Inflammatory macrophage (primary cell): ENCODE results near the gene PEAK1.

Experiments
- DNase-seq, 2 donors: peaks; one replicate each; pipeline ENCODE4 v3.0.0-alpha.2; 2020 to 2022

PEAK1 gene

GRCh38 chr15:77358545-77359240 lies 61.2 kb downstream of the PEAK1 start:
- no peak for DNase-seq

GRCh38 chr15:77356305-77356704 lies 63.6 kb downstream of the PEAK1 start:
- DNase-seq = no peak

- no peak for DNase-seq
Observed at GRCh38 chr15:77355321-77355720, 64.6 kb downstream of the PEAK1 start.

GRCh38 chr15:77354063-77354462 lies 65.8 kb downstream of the PEAK1 start:
- peak; percentile 7 to 34 for DNase-seq

- no peak for DNase-seq
Observed at GRCh38 chr15:77352887-77353286, 67.0 kb downstream of the PEAK1 start.

DNA sequence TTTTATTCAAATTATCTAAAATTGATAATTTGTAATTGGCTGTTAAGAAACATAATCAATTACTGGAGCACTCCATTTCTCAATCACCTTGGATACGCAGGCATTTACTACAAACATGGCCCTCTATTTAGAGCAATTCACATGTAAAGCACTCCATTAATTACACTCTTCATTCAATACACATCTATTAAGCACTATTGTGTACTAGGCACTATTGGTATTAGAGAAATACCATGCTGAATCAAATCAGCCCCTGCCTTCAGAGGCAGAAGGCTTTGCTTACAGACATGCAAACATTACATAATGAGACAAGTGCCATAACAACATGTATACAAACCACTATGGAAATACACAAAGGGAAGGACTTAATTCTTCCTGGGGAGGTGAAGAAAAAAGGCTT lies 69.1 kb downstream of the PEAK1 start:
- DNase-seq = no peak

DNA sequence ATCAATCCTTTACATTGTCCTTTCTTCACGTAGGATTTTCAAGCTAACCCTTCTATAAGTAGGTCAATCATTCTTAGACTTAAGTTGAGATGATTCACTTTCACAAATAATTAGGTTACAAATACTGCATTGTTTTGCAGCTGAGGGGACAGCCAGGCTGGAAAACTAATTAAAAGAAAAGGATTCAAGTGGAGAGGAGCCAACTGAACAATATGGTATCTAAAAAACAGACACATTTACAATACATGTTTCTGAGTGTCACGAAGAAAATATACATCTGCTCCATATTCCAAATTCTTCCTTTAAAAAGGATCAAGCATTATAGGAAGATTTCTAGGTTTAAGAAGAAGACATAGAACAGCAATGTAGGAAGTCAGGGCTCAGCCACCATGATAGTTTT lies 70.2 kb downstream of the PEAK1 start:
- DNase-seq = no peak

DNA sequence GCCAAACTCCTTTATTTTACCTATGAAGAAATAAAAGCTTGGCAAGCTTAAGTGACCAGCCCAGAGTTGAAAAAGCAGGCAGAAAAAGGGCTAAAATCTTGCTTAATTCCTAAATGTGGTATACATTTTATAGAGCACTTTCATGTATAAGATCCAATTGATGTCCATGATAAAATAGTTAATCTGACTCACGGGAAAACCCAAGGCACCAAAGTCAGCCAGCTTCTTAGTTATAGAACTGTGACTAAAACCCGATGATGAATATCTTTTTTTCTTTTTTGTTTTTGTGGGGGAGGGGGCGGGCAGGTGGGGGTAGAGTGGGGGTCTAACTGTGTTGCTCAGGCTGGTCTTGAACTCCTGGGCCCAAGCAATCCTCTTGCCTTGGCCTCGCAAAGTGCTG lies 71.4 kb downstream of the PEAK1 start:
- DNase-seq = no peak

- no peak for DNase-seq
Observed at GRCh38 chr15:77347197-77347596, 72.7 kb downstream of the PEAK1 start.

DNA sequence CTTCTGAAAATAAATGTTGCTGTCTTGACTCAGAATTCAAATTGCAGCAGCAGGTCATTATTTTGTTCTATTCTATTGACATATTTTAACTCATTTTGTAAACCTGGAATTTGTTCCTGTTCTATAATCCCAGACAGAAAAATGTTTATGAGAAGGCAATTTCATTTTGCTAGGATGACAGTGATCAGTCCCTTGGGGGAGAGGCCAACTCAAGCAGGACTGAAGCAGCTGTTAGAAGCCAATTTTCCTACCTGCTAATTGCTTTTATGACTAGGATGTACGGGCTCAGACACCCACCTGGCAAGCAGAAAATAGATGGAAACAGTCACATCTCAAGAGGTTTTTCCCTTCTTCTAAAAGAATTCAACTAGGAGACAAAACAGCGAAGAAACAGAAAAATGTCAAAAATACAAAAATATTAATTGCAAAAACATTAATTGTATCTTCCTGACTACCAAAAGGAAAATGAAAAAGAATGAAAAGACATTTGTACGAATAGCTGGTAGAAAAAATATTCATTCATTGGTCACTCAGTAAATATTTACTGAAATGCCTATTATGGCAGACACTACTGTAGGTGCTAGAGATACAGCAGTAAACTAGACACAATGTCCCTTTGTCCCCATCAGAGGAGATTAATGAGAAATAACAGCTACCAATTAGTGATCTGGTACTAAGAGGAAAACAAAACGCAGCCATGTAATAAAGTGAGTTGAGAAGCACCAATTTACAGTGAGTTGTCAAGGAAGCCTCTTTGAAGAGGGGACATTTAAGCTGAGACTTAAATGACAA lies 73.5 kb downstream of the PEAK1 start:
- no peak for DNase-seq

- DNase-seq = no peak
Observed at GRCh38 chr15:77342807-77343206, 77.1 kb downstream of the PEAK1 start.

- DNase-seq = no peak
Observed at GRCh38 chr15:77340245-77340644, 79.7 kb downstream of the PEAK1 start.

- DNase-seq = no peak
Observed at GRCh38 chr15:77336006-77336405, 83.9 kb downstream of the PEAK1 start.

DNA sequence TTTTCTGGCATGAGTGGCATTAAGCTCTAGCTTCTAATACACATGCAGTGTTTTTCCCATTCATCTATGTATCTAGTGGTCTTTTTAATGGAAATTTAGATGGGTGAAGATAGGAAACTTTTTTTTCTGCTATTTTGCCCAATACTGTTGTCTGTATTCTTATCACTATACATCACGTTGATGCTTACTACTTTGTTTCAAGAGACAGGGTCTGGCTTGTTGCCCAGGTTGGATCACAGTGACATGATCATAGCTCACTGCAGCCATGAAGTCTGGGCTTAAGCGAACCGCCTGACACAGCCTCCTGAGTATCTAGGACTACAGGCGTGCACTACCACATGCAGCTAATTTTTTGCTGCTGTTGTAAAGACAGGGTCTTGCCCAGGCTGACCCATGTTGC lies 84.6 kb downstream of the PEAK1 start:
- DNase-seq = no peak

- DNase-seq = no peak
Observed at GRCh38 chr15:77333166-77333565, 86.7 kb downstream of the PEAK1 start.

DNA sequence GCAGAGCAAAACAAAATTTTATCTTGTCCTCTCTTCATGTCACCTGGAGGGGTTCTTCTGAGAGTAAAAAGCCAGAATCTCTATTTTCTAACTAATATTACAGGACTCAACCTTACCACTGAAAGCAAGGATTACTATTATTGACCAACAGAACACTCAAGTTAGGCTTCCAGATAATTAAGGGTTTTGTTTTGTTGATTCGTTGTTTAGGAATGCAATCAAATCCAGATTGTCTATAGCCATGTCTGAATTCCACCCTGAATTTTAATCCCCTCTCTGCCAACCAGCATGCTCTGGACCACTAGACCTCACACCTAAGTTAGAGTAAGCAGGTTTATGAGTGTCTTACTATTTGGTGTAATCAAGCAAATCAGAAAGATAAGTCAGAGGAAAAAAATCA lies 90.7 kb downstream of the PEAK1 start:
- DNase-seq = no peak

- no peak for DNase-seq
Observed at GRCh38 chr15:77327844-77328529, 91.9 kb downstream of the PEAK1 start.

DNA sequence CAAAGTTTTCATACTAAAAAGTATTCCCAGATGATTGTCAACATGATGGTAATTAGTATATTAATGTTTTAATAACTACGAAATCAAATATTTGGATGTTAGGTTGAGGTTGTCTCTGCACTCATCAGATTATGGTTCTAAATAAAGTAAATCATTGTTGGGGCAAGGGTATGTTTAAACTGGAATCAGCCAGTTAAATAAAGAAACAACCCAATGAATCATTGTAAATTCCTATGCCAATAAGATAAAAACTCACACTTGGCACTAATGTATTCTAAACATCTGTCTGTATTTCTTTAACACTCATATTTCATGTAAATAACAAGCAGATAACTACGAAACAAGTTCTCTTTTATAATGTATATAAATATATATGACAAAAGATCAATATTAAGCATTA lies 92.7 kb downstream of the PEAK1 start:
- DNase-seq = no peak

- DNase-seq = no peak
Observed at GRCh38 chr15:77326366-77326765, 93.5 kb downstream of the PEAK1 start.

DNA sequence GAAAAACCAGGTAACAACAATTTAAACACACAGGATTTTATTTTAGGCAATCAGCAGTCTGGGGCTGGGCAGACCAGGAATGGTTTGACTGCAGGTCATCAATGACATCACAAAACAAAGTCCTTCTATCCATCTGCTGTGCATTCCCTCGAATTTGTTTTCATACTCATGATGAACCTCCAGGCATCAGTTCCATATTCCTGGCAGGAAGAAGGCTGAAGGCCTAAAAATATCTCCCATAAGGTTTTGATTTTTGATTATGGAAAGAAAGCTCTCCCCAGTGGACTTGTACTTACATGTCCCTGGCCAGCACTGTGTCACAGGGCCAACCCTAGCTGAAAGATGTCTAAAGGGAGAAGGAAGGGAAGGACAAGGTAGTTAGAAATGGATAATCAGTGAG lies 107.4 kb downstream of the PEAK1 start:
- DNase-seq = no peak

DNA sequence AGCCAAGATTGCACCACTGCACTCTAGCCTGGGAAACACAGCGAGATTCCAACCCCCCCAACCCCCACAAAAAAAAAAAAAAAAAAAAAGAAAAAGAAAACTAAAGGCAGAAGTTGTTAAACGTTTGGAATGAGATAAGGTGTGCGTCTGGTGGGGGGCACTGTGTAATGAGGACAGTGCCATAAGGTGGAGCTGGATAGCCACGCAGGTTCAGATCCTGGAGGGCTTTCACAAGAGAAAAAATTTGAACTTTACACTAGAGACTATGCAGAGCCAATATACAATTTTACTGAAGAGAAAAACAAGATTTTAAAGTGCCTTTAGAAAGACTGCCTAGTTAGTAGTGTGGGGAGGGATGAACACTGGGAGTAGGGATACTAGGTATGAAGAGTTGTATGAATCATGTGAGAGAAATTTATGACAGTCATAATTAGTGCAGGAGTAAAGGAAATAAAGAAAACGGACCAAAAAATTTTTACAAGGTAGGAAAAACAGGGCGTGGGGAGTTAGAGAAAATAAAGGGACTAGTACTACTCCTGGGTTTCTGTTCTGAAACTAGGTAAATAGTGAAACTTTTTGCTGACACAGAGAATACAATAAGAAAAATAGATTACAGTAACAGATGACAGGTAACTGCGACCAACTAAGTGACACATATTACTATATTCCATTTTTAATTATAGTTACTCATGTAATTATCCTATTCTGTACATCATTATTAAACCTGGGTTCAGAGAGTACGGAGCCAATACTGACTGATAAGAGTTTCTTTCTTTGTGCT lies 108.1 kb downstream of the PEAK1 start:
- no peak for DNase-seq

- no peak for DNase-seq
Observed at GRCh38 chr15:77311020-77311419, 108.9 kb downstream of the PEAK1 start.

DNA sequence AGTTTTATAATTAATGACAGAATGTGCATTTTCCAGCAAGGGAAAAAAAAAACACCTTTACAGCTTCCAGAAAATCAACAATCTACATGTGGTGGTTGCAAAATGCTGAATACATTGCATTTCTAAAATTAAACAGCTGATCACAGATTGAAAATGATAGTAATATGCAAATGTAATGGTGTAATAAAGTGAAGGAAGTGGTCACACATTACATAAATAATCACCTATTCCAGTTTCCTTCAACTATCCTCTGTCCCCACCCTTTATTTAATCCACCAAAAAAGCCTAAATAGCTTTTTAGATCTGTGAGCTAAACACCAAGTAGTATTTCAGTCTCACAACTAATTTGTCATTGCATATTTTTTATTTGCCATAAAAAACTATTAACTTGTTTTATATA lies 110.5 kb downstream of the PEAK1 start:
- no peak for DNase-seq
